ENCODE results near the gene MARCKS.

DNA sequence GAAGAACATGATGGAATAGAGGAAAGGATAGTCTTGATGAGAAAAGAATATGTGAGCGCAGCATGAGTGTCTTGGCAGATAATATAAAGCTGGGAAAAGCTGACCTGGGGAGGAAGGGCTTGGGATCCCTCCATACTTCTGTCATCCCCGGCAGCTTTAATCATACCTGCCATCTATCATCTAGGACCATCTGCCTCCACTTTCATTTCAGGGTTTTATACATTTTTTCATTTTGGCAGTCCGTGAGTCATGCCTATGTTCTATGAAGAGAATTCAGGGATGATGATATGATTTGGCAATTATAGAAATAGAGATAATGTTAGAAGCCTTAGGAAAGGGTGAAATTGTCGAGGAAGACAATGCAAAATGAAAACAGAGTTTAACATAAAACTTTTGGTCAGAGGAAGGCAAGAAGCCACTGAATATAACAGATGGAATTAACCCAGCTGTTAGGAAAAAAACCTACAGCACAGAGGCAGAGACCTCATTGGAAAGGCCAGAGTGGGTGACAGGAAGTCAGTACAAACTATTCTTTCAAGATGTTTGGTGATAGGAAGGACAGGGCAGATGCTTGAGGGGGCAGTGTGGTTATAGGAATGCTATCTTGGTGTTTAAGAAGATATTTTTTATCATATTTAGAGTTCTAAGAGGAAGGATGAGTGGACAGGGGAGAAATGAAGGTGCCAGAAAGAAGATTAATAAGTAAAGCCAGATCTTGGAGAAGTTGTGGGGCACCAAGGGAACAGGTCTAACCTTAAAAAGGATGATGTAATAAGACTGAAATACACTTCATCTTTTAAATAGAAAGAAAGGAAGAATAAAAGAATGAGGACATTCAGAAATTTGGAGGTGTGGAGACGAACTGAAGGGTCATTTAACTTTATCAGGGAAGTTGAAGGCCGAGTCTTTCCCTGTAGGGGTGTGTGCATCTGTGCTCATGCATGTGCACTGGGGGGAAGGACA lies 37.8 kb downstream of the MARCKS start:
- TF ChIP-seq, protein P1, sequence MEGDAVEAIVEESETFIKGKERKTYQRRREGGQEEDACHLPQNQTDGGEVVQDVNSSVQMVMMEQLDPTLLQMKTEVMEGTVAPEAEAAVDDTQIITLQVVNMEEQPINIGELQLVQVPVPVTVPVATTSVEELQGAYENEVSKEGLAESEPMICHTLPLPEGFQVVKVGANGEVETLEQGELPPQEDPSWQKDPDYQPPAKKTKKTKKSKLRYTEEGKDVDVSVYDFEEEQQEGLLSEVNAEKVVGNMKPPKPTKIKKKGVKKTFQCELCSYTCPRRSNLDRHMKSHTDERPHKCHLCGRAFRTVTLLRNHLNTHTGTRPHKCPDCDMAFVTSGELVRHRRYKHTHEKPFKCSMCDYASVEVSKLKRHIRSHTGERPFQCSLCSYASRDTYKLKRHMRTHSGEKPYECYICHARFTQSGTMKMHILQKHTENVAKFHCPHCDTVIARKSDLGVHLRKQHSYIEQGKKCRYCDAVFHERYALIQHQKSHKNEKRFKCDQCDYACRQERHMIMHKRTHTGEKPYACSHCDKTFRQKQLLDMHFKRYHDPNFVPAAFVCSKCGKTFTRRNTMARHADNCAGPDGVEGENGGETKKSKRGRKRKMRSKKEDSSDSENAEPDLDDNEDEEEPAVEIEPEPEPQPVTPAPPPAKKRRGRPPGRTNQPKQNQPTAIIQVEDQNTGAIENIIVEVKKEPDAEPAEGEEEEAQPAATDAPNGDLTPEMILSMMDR (IDR thresholded peaks at IDR 0.05 in 8 of 11, conservative IDR thresholded peaks at IDR 0.05 in 3 of 11): no peak
- no peak for TF ChIP-seq POLR2AphosphoS5 (IDR thresholded peaks at IDR 0.05)
- no peak for TF ChIP-seq POLR2A (IDR thresholded peaks at IDR 0.05)
